HG02588 (cell line): ENCODE results near the gene RAD9B.
"Not testable (repeated sequence)": the region's sequence is repeated elsewhere in the genome, so short reads cannot be mapped to it uniquely, and the experiment has no call there.

ENCODE experiments used
- ATAC-seq: cut with Tn5 transposase; IDR thresholded peaks from one replicate; pipeline ENCODE4 v1.9.1; 2021; ENCODE audit warnings: mild to moderate bottlenecking, moderate library complexity; ENCODE audit not compliant: unreplicated experiment

The RAD9B gene

DNA sequence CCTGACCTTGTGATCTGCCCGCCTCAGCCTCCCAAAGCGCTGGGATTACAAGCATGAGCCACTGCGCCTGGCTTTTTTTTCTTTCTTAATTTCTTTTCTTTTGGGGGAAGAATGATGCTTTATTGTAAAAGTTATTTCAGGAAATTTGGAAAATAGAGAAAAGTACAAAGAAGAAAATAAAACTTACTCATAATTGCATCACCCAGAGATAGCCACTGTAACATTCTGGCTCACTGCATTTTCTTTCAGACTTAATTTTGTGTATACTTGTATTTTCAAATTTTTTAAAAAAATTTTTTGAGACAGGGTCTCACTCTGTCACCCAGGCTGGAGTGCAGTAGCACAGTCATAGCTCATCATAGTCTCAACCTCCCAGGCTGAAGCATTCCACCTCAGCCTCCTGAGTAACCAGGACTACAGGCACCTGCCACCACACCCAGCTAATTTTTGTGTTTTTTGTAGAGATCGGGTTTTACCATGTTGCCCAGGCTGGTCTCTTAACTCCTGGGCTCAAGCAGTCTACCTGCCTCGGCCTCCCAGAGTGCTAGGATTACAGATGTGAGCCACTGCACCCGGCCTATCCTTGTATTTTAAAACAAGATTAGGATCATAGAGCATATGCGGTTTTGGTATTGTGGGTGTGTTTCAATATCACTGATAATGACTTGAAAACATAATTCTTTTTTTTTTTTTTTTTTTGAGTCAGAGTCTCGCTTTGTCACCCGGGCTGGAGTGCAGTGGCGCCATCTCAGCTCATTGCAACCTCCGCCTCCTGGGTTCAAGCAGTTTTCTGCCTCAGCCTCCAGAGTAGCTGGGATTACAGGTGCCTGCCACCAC, 19.0 kb downstream of the RAD9B start:
- not testable (repeated sequence) for ATAC-seq

GRCh38 chr12:110528277-110528839, 26.2 kb downstream of the RAD9B start:
- ATAC-seq = no peak

DNA sequence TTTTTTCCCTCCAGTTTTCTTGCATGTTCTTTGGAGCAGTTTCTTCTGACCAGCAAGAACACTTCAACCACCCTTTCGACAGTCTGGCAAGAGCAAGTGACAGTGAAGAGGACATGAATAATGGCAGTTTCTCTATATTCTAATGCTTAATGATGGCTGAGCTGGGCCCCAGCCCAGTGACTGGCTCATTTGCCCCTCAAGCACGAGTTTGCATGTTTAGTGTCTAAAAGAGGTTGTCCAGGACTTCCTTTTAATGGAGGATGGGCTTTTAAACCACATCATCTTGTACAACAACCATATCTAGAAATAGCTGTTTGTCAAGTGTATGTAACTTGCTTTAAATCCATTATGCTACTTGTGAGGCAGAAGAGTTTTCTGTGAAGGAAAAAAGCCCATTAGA, 28.4 kb downstream of the RAD9B start:
- no peak for ATAC-seq

GRCh38 chr12:110531741-110532333, 29.7 kb downstream of the RAD9B start:
- ATAC-seq = peak; percentile 83

GRCh38 chr12:110532644-110533043, 30.5 kb downstream of the RAD9B start:
- no peak for ATAC-seq

DNA sequence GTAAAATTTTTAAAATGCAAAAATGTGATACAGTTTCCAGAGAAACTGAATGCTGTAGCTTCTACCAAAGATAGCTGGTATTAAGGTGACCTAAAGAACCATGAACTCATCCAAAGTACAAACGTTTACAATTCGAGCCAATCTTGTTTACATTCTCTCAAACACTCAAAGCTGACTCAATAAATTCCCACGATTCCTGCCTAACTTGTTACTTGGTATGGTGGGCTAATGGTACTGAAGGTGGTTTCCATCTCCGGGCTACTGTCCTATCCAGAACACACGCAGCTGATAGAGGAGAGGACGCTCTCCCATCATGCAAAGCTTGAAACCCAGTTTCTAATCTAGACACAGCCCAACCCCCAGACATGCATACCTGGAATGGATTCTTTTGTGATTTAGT, 31.5 kb downstream of the RAD9B start:
- ATAC-seq = no peak

DNA sequence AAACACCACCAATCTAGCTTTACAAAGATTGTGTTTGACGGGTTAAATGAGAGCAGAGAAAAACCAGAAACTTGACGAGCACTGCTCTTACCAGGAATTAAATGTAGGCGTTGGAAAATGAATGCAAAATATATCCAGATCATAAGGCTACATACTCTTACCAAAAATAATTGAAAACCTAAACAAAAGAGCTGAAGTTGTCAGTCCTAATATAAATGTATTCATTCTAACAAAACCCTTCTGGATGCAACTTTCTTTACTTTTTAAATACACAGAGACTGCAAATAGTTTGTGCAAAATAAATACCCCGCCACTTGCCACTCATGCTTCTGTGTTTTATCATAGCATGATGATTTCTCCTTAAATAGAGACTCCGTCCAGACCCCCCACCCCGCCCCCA, 32.7 kb downstream of the RAD9B start:
- no peak for ATAC-seq

DNA sequence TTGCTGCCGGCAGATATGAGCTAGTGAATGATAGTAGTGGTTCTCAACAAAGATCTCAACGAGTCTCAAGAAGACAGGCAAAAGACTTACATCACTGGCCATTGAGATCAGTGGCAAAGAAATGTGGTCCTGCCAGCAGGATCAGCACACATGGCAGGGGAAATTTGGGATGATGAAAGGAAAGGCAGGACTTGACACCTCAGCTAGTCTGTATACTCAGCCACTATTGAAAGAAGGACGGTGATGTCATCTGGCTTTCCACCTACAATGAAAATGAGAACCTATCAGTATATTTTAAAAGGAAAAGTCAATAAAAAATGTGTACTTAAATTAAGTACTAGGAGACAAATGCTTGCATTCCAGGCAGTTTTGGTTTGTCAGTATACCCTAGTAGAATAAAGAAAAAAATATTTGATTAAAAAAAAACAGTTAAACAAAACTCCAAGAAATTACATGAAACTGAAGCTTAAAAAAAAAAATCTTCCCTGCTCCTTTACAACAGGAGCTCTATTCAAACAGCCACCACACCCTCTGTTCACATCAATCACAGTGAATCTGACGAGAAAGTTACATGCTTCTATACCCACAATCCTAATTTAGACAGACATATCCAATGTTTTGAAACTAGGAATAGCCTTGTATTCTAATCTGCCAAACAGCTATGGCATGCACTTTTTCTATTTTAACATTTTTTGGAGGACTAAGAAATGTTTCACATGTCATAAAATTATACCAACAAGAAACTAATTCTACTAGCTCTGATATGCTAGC, 34.9 kb downstream of the RAD9B start:
- ATAC-seq = no peak

DNA sequence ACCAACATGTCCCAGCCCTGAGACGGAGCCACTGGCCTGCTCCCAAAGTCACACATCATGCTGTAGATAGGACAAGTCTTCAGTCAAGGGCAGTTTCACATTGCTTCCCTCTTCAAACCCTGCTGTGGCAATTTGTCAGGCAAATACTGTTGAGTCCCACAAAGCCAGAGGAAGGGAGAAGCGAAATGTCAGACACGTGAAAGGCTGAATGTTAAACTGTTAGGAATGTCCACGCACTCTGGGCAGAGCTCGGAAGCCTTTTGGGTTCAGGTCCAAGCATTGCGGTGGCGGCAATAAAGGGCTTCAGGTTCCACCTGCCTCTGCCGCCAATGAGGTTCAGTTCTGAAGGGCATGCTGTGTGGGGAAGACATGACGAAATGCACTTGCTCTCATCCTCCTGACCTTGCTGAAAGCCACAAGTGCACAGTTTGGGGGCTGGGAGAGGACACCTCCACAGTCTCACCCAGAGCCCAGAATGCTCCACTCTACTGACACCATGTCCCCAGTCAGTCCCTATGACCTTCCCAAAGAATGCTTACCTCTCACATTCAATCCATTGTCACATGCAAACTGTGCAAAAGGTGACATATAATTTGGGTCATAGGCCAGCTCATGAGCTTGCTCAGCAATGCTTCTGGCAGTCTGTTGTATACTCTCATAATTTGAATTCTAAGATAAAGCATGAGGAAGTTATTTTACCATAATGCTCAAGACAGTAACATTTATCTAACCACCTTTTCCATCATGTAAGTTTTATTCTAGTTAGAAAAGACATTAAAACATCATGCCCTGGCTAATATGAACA, 35.7 kb downstream of the RAD9B start:
- ATAC-seq = no peak

GRCh38 chr12:110538869-110539622, 36.9 kb downstream of the RAD9B start:
- ATAC-seq = no peak

- no peak for ATAC-seq
These were observed 37.9 kb downstream of the RAD9B start for GRCh38 chr12:110540048-110540447.

- ATAC-seq = no peak
These were observed 41.3 kb downstream of the RAD9B start for GRCh38 chr12:110543252-110543959.

GRCh38 chr12:110543965-110544364, 41.8 kb downstream of the RAD9B start:
- ATAC-seq = no peak

GRCh38 chr12:110545259-110545658, 43.1 kb downstream of the RAD9B start:
- ATAC-seq = not testable (repeated sequence)

GRCh38 chr12:110545812-110546211, 43.7 kb downstream of the RAD9B start:
- ATAC-seq = no peak

GRCh38 chr12:110546339-110546738, 44.2 kb downstream of the RAD9B start:
- no peak for ATAC-seq

- no peak for ATAC-seq
These were observed 45.0 kb downstream of the RAD9B start for GRCh38 chr12:110547090-110547489.

GRCh38 chr12:110548678-110549077, 46.5 kb downstream of the RAD9B start:
- ATAC-seq = no peak

GRCh38 chr12:110549716-110550115, 47.6 kb downstream of the RAD9B start:
- no peak for ATAC-seq
